GM12864 (cell line): Measurements from ENCODE around the gene GALNT10.
"Not testable (repeated sequence)": the region's sequence is repeated elsewhere in the genome, so short reads cannot be mapped to it uniquely, and the experiment has no call there.

Source experiments
- DNase-seq: peaks from one replicate; pipeline ENCODE4 v3.0.0-alpha.2; 2011; ENCODE audit warnings: low read depth
- H3K4me3 ChIP-seq: 2 replicates; pipeline ENCODE4 v1.5.1; 2011; ENCODE audit warnings: mild to moderate bottlenecking, low read depth, low read length, control low read depth
- CTCF ChIP-seq: IDR thresholded peaks from 2 replicates; pipeline ENCODE4 v1.5.1; 2011; ENCODE audit warnings: low read depth, mild to moderate bottlenecking, moderate library complexity, low read length, control low read depth, inconsistent platforms; ENCODE audit errors: missing control alignments

Gene GALNT10

GRCh38 chr5:154190595-154191304 is at the start of gene GALNT10:
TSS of gene GALNT10 (plus strand) at chr5:154190733. CDS start at chr5:154190867, 134 bp downstream.
- TF ChIP-seq CTCF: no peak
- DNase-seq: peak; percentile 29
- H3K4me3 ChIP-seq: peak within 1 kb of the TSS; percentile 80

- H3K4me3 ChIP-seq: no peak overlapping the region
- DNase-seq: no peak
- TF ChIP-seq CTCF: no peak
Measured at GRCh38 chr5:154141745-154142221, 48.8 kb upstream of the GALNT10 start.

DNA sequence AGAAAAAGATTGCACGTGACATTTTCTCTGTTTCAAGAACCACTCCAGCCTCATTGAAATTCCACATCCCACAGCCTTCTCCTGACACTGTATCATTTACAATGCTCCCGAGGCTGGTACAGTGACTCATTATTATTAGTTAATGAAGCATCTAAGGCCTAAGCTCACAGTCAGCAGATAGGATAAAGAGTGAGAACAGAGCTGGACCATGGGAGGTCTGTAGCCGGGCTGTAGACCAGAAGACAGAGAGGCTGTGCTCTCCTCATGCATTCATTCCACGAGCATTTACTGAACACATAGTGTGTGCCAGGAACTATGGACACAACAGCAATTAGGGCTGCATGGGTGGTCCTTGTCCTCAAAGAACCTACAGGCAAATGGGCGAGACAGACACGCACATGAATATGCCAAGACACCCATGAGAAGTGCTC is 47.3 kb upstream of the GALNT10 start:
- H3K4me3 ChIP-seq: no peak overlapping the region
- no peak for TF ChIP-seq CTCF
- DNase-seq: no peak

GRCh38 chr5:154145268-154145667 is 45.3 kb upstream of the GALNT10 start:
- DNase-seq: no peak
- TF ChIP-seq CTCF: no peak
- no peak overlapping the region for H3K4me3 ChIP-seq

DNA sequence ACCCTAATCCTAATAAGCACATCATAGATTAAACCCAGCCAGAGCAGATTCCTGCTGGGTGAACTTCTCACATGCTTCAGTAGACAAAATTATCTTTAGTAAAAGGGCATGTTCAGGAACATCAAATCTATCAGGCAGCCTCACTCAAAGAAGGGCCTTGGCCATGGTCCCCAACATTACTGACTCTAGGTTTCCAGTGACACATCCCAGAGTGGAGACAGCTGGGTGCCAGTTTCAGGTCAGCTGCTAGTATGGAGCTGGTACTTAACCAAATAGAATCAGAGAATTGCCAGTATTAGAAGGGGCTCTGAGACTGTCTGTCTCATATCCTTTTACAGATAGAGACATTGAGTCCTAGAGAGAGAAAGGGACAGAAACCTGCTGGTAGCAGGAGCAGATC is 44.1 kb upstream of the GALNT10 start:
- DNase-seq: no peak
- no peak overlapping the region for H3K4me3 ChIP-seq
- no peak for TF ChIP-seq CTCF

GRCh38 chr5:154147666-154148065 is 42.9 kb upstream of the GALNT10 start:
- DNase-seq: no peak
- H3K4me3 ChIP-seq: no peak overlapping the region
- no peak for TF ChIP-seq CTCF

DNA sequence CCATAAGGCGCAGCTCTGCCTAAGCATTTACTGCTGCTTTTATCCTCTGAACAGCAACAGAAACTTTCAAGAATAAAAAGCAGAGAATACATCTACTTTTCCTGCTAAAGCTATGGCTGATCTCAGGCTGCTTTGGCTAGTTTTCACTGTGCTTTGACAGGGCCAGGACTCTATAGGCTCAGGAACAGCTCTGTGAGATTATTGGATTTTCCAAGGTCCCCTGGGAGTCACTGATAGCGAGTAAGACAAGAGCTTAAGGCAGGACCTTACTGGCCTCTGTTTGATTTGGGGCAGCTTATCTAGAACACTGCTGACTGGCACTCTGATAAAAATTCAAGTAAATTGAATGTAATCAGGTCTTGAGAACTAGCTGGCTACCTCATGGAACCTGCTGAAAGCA is 40.1 kb upstream of the GALNT10 start:
- not testable (repeated sequence) for H3K4me3 ChIP-seq, DNase-seq
